ACC112 (cell line): ENCODE measurements around the gene ARFGEF2.
"Not testable (repeated sequence)": the region's sequence is repeated elsewhere in the genome, so short reads cannot be mapped to it uniquely, and the experiment has no call there.

Experiments
- H2AFZ ChIP-seq: fragments of 200-600 bp; sonication (generic); one replicate; pipeline ENCODE4 v1.6.0; 2017; ENCODE audit warnings: antibody characterized with exemption, low read length; ENCODE audit not compliant: unreplicated experiment
- H3K27ac ChIP-seq: fragments of 200-600 bp; sonication (generic); 2 replicates; pipeline ENCODE4 v1.5.1; 2014; ENCODE audit warnings: low read depth, mild to moderate bottlenecking, antibody characterized with exemption, low read length, moderate library complexity
- H3K27me3 ChIP-seq: fragments of 200-600 bp; sonication (generic); 2 replicates; pipeline ENCODE4 v1.6.1; 2014; ENCODE audit warnings: mild to moderate bottlenecking, antibody characterized with exemption, low read length, moderate library complexity, mixed read lengths; ENCODE audit not compliant: insufficient read depth
- H3K36me3 ChIP-seq: fragments of 200-600 bp; sonication (generic); 2 replicates; pipeline ENCODE4 v1.6.1; 2016; ENCODE audit warnings: mild to moderate bottlenecking, antibody characterized with exemption, low read length, moderate library complexity, mixed read lengths; ENCODE audit not compliant: insufficient read depth
- H3K4me1 ChIP-seq: fragments of 200-600 bp; sonication (generic); one replicate; pipeline ENCODE4 v1.6.1; 2016; ENCODE audit warnings: low read length, mixed read lengths; ENCODE audit not compliant: insufficient read depth, unreplicated experiment, control insufficient read depth
- H3K4me3 ChIP-seq: fragments of 200-600 bp; sonication (generic); 2 replicates; pipeline ENCODE4 v1.5.1; 2014; ENCODE audit warnings: mild to moderate bottlenecking, low read depth, low read length
- H3K79me2 ChIP-seq: fragments of 200-600 bp; sonication (generic); one replicate; pipeline ENCODE4 v1.6.0; 2016; ENCODE audit warnings: low read length; ENCODE audit not compliant: control insufficient read depth, unreplicated experiment, insufficient read depth

ARFGEF2 gene

GRCh38 chr20:48886811-48887210, 34.7 kb upstream of the ARFGEF2 start:
- H2AFZ ChIP-seq = no peak overlapping the region
- no peak overlapping the region for H3K4me3 ChIP-seq
- no peaks in the 10 kb centered on the region for H3K79me2 ChIP-seq
- no peaks in the 10 kb centered on the region for H3K36me3 ChIP-seq
- 0 out of 2 replicates have a peak, but pooled peaks cover 3% of the 10 kb centered on the region for H3K27me3 ChIP-seq
- no peak overlapping the region for H3K27ac ChIP-seq
- no peaks in the 10 kb centered on the region for H3K4me1 ChIP-seq

- H3K4me1 ChIP-seq, H3K27me3 ChIP-seq, H3K4me3 ChIP-seq, H3K36me3 ChIP-seq, H3K79me2 ChIP-seq, H3K27ac ChIP-seq, H2AFZ ChIP-seq: not testable (repeated sequence)
Measured at GRCh38 chr20:48888517-48888916, 33.0 kb upstream of the ARFGEF2 start.

GRCh38 chr20:48889140-48889790, 32.2 kb upstream of the ARFGEF2 start:
- H3K4me3 ChIP-seq = no peak overlapping the region
- no peaks in the 10 kb centered on the region for H3K4me1 ChIP-seq
- no peak overlapping the region for H2AFZ ChIP-seq
- no peaks in the 10 kb centered on the region for H3K79me2 ChIP-seq
- no peaks in the 10 kb centered on the region for H3K36me3 ChIP-seq
- H3K27ac ChIP-seq = no peak overlapping the region
- H3K27me3 ChIP-seq = peaks cover 7% of the 10 kb centered on the region; the same call in 1 of the 2 replicates

- Histone ChIP-seq H3K79me2 (no peaks in the 10 kb centered on the region), H2AFZ (no peak overlapping the region), H3K4me1 (no peaks in the 10 kb centered on the region), H3K4me3 (no peak overlapping the region), H3K27me3 (peaks cover 7% of the 10 kb centered on the region; the same call in 1 of the 2 replicates), H3K27ac (no peak overlapping the region), H3K36me3 (no peaks in the 10 kb centered on the region)
Measured at GRCh38 chr20:48891235-48892048, 30.1 kb upstream of the ARFGEF2 start.

- Histone ChIP-seq H3K4me1 (no peaks in the 10 kb centered on the region), H3K36me3 (no peaks in the 10 kb centered on the region), H3K4me3 (no peak overlapping the region)
Measured at GRCh38 chr20:48892049-48892470, 29.5 kb upstream of the ARFGEF2 start.

GRCh38 chr20:48892891-48893290, 28.6 kb upstream of the ARFGEF2 start:
- Histone ChIP-seq H3K27ac (no peak overlapping the region), H3K4me1 (peaks cover 4% of the 10 kb centered on the region), H3K79me2 (no peaks in the 10 kb centered on the region)

More at GRCh38 chr20:48892049-48892470, 29.5 kb upstream of the ARFGEF2 start:
- H3K27ac ChIP-seq = no peak overlapping the region
- no peaks in the 10 kb centered on the region for H3K79me2 ChIP-seq
- peaks cover 7% of the 10 kb centered on the region; the same call in 1 of the 2 replicates for H3K27me3 ChIP-seq
- no peak overlapping the region for H2AFZ ChIP-seq

GRCh38 chr20:48893374-48893773, 28.1 kb upstream of the ARFGEF2 start:
- Histone ChIP-seq H3K4me3 (no peak overlapping the region), H3K27me3 (peaks cover 7% of the 10 kb centered on the region; the same call in 1 of the 2 replicates), H2AFZ (no peak overlapping the region), H3K36me3 (no peaks in the 10 kb centered on the region), H3K79me2 (no peaks in the 10 kb centered on the region), H3K27ac (no peak overlapping the region), H3K4me1 (peaks cover 7% of the 10 kb centered on the region)

More at GRCh38 chr20:48892891-48893290, 28.6 kb upstream of the ARFGEF2 start:
- H2AFZ ChIP-seq = no peak overlapping the region
- H3K36me3 ChIP-seq = no peaks in the 10 kb centered on the region
- peaks cover 7% of the 10 kb centered on the region; the same call in 1 of the 2 replicates for H3K27me3 ChIP-seq
- no peak overlapping the region for H3K4me3 ChIP-seq

GRCh38 chr20:48897305-48898010, 24.1 kb upstream of the ARFGEF2 start:
- peaks cover 7% of the 10 kb centered on the region for H3K4me1 ChIP-seq
- H2AFZ ChIP-seq = no peak overlapping the region
- H3K27me3 ChIP-seq = peaks cover 4% of the 10 kb centered on the region; the same call in 1 of the 2 replicates
- H3K27ac ChIP-seq = peak overlapping the region; percentile 21; the same call in 1 of the 2 replicates
- no peak overlapping the region for H3K4me3 ChIP-seq
- no peaks in the 10 kb centered on the region for H3K36me3 ChIP-seq
- H3K79me2 ChIP-seq = no peaks in the 10 kb centered on the region

- no peak overlapping the region for H3K4me3 ChIP-seq
- no peak overlapping the region for H2AFZ ChIP-seq
- no peaks in the 10 kb centered on the region for H3K36me3 ChIP-seq
- H3K4me1 ChIP-seq = peaks cover 7% of the 10 kb centered on the region
- no peaks in the 10 kb centered on the region for H3K27me3 ChIP-seq
- H3K27ac ChIP-seq = no peak overlapping the region; the same call in 1 of the 2 replicates
- no peaks in the 10 kb centered on the region for H3K79me2 ChIP-seq
Measured at GRCh38 chr20:48898210-48898609, 23.3 kb upstream of the ARFGEF2 start.

GRCh38 chr20:48898896-48899530, 22.5 kb upstream of the ARFGEF2 start:
- peaks cover 7% of the 10 kb centered on the region for H3K4me1 ChIP-seq
- no peak overlapping the region for H3K4me3 ChIP-seq
- H3K27ac ChIP-seq = no peak overlapping the region
- no peaks in the 10 kb centered on the region for H3K27me3 ChIP-seq
- H3K79me2 ChIP-seq = no peaks in the 10 kb centered on the region
- H3K36me3 ChIP-seq = no peaks in the 10 kb centered on the region
- no peak overlapping the region for H2AFZ ChIP-seq
